SH-SY5Y (cell line): ENCODE results near the gene ITIH6.

Experiments
- GATA2 ChIP-seq: IDR thresholded peaks from 2 replicates; pipeline ENCODE4 v1.6.1; 2011; ENCODE audit warnings: mild to moderate bottlenecking, low read depth, low read length
- GATA3 ChIP-seq: IDR thresholded peaks from 2 replicates; pipeline ENCODE4 v1.6.1; 2011; ENCODE audit warnings: low read depth, mild to moderate bottlenecking, low read length, moderate library complexity

Gene ITIH6

DNA sequence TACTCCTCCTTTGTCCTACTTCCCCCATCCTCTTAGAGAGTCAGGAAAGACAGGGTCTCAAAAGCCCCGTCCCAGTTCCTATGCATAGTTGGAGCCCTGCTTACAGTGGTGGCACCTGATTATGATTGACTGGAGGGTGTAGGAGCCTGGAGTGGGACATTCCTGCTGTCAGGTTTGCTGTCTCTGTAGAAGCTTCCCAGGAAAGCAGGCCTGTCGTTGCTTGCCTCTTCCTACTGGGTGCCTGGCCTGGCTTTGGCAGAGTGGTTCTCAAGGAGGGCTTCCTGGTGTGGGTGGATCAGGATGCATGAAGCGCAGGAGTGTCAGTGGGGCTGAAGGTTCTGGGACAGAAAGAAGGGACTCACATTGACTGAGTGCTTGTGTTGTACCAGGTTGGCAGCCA lies 14.3 kb upstream of the ITIH6 start:
- no peak for TF ChIP-seq GATA3

- TF ChIP-seq GATA2 (no peak), GATA3 (no peak)
These were observed 13.3 kb upstream of the ITIH6 start for GRCh38 chrX:54811301-54811885.

DNA sequence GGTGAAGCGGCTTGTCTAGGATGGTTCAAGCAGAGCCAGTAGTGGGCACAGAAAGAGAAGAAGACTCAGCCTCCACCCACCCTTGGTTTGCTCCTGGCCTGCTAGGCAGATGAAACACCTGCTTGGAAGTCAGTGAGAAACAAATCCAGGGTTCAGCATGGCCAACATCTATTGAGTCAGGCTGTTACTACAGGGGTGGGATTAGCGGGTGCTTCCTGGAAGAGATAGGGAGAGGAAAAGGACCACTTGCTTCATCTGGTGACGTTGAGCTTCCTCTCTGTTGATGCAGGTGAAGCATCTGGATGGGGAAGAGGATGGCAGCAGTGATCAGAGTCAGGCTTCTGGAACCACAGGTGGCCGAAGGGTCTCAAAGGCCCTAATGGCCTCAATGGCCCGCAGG lies 12.5 kb upstream of the ITIH6 start:
- TF ChIP-seq GATA3, result no peak
- TF ChIP-seq GATA2, result no peak

DNA sequence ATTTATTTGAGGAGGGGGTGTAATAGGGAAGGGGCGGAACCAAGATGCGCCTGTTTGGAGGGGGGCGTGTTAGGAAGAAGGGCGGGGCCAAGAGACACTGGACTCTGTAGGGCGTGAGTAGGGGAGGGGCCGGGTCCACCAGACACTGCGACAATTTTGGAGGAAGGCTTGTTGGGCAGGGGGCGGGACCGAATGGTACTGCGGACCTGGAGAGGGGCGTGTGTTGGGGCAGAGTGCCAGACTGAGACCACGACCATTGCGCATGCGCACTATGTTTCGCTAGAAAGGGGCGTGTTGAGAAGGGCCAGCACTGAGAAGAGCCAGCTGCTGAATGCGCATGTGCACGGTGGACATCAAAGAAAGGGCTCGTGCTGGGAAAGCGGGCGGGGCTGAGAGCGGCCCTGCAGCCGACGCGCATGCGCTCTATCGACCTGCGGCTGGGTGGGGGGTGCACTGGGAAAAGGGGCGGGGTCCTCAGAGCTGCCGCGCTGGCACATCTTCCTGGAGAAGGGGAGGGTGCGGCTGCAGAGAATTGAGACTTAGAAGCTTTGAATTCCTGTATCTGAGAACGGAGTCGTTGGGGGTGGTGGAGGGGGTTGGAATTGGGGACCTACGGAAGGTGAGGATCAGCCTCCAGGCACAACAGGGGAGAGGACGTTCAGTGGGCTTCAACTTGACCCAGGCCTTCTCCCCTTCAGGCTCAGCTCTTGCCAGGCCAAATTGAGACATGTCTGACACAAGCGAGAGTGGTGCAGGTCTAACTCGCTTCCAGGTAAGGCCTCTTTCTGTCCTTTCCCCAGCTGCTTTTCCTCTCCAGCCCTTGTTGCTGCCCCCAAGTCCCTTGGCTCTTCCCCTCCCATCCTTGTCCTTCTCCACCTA lies 10.8 kb upstream of the ITIH6 start:
- no peak for TF ChIP-seq GATA2
- TF ChIP-seq GATA3, result no peak

DNA sequence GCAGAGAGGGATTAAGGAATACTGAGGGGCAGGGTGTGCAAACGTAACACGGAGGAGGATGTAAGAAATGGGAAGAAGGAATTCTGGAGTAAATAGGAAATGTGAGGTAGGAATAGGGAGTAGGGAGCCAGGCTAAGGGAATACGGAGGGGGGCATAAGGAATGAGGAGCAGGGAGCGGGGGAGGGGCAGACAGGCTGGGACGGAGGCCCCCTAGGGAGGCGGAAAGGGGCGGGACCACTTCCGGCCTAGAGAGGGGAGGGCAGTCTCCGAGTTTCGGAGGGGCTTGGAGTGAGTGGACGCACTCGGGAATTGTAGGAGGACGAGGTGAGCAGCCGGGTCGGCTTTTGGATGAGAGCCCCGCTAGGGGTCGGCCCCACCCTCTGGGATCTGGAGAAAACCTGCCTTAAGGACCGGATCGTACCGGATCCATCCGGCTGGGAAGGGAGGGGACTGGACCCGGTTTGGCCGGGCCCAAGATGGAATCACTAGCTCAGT lies 10.1 kb upstream of the ITIH6 start:
- TF ChIP-seq GATA3 (no peak), GATA2 (no peak)

DNA sequence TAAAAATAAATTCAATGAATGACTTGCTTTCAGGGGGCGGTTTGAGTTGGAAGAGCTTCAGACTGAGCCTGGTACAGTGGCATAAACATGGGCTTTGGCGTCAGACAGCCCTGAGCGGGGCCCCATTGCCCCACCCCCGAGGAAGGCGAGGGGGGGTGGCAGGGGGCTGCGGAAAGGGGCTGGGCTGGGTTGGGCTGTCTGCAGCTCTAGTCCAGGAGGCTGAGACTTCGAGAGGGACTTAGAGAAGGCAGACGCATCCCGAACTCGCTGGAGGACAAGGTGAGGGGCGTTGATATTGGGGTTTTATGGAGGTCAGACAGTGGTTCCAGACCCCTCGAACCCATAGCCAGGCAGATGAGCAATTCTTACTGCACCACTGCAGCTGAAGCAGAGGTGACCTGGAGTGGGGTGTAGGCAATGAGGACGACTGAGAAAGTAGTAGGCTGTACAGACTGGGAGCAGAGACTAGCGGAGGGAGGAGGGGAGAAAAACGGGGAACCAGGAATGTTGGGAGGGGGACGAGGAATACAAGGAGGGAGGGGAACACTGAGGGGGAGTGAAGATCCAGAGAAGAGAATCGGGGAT lies 9.6 kb upstream of the ITIH6 start, which contains the start of gene MAGED2:
TSS of gene MAGED2 (plus strand) at position 222 of the 585 bp plus-strand sequence. CDS start 1,587 bp downstream, outside the sequence.
- TF ChIP-seq GATA2, result no peak
- no peak for TF ChIP-seq GATA3

DNA sequence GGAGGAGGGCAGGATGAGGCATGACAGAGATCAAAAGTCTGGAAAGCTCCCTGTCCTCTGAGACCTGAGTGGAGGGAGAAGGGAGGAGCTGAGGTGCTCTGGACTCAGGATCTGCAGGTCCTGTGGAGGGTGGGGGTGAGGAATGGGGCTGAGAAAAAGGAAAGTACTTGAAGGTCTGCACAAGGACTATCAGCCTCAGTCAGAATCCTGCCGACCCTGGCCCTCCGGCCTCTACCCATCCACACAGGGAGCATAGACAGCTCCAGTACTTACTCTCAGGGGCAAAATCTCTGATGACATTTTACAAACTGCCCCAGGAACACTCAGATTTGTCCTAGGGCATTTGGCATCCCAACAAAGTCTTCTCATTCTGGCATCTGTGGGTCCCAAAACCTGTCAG lies 991 bp upstream of the ITIH6 start:
- TF ChIP-seq GATA2 (no peak), GATA3 (no peak)

- TF ChIP-seq GATA3 (no peak), GATA2 (no peak)
These were observed 3.3 kb downstream of the ITIH6 start for GRCh38 chrX:54794795-54795194.

- TF ChIP-seq GATA2 (no peak), GATA3 (no peak)
These were observed 4.0 kb downstream of the ITIH6 start for GRCh38 chrX:54794028-54794427.

GRCh38 chrX:54788446-54788845 lies 9.6 kb downstream of the ITIH6 start:
- TF ChIP-seq GATA2 (no peak), GATA3 (no peak)

GRCh38 chrX:54786967-54787366 lies 11.1 kb downstream of the ITIH6 start:
- TF ChIP-seq GATA3 (no peak), GATA2 (no peak)

DNA sequence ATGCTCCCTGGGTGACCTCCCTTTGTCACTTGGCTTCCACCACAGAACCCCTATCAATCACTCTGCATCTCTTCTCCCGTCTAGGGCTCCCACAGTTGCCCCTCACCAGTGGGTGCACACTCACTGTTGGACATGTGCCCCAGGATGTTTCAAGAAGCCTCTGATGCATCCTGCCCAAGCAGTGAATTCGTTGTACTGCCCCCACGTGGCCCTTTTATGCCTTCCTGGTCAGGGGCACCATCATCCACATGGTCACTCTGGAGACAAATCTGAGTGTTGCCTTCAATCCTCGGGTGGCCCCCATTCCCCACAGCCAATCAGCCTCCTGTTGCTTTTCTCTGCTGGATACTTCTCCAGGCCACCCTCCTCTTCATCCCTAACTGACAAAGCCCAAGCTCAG lies 12.2 kb downstream of the ITIH6 start:
- TF ChIP-seq GATA3, result no peak
- no peak for TF ChIP-seq GATA2

- no peak for TF ChIP-seq GATA2
- no peak for TF ChIP-seq GATA3
These were observed 20.9 kb downstream of the ITIH6 start for GRCh38 chrX:54776987-54777672.

DNA sequence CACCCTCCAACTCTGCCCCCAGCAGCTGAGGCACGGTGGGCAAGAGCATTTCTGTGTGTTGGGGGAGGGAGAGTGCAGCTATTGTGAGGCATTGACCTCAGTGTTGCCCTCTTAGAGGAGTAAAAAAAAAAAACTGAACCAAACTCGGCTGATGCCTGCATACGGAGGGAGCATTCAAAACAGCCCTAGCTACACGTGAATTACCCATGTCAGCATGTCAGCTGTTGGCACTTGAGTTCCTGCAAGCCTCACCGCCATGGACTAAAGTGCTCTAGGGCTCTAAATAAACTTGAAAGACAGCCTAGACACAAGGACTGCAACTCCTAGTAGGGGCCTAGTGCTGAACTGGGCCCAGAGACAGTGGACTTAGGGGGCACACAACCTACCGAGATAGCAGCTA lies 22.0 kb downstream of the ITIH6 start:
- TF ChIP-seq GATA3 (no peak), GATA2 (no peak)
